Loucy (cell line): Measurements from ENCODE around the gene ZDHHC13.
A peak's percentile ranks its signal among the peaks of the same experiment; 100 is the strongest.

Source experiments
- H2AFZ ChIP-seq: fragments of 200-600 bp; sonication (generic); 2 replicates; pipeline ENCODE4 v1.6.0; 2016; ENCODE audit warnings: antibody characterized with exemption, mild to moderate bottlenecking, low read length, moderate library complexity
- H3F3A ChIP-seq: fragments of 200-600 bp; 2 replicates; pipeline ENCODE4 v1.6.0; 2016; ENCODE audit warnings: antibody characterized with exemption, low read depth, mild to moderate bottlenecking
- H3K27me3 ChIP-seq: fragments of 200-600 bp; sonication (generic); 2 replicates; pipeline ENCODE4 v1.6.1; 2014; ENCODE audit warnings: low read length, mild to moderate bottlenecking; ENCODE audit not compliant: insufficient read depth, poor library complexity, severe bottlenecking
- H3K36me3 ChIP-seq: fragments of 200-600 bp; sonication (generic); 2 replicates; pipeline ENCODE4 v1.6.1; 2016; ENCODE audit warnings: low read length; ENCODE audit not compliant: insufficient read depth
- H3K4me1 ChIP-seq: fragments of 200-600 bp; sonication (generic); 2 replicates; pipeline ENCODE4 v1.5.1; 2014; ENCODE audit warnings: low read length, mild to moderate bottlenecking; ENCODE audit not compliant: insufficient read depth, poor library complexity, severe bottlenecking
- H3K4me2 ChIP-seq: fragments of 200-600 bp; sonication (generic); 2 replicates; pipeline ENCODE4 v1.6.0; 2014; ENCODE audit warnings: antibody characterized with exemption, low read length, low read depth, mild to moderate bottlenecking; ENCODE audit not compliant: poor library complexity, severe bottlenecking
- H3K4me3 ChIP-seq: fragments of 200-600 bp; sonication (generic); 2 replicates; pipeline ENCODE4 v1.5.1; 2014; ENCODE audit warnings: low read length, mild to moderate bottlenecking, mixed read lengths; ENCODE audit not compliant: poor library complexity, severe bottlenecking
- H3K79me2 ChIP-seq: fragments of 200-600 bp; sonication (generic); 2 replicates; pipeline ENCODE4 v1.6.1; 2014; ENCODE audit warnings: low read length; ENCODE audit not compliant: insufficient read depth
- H3K9ac ChIP-seq: fragments of 200-600 bp; sonication (generic); 2 replicates; pipeline ENCODE4 v1.6.0; 2014; ENCODE audit warnings: mild to moderate bottlenecking, low read depth, low read length, moderate library complexity; ENCODE audit not compliant: poor library complexity, severe bottlenecking
- H3K9me2 ChIP-seq: fragments of 200-600 bp; sonication (generic); replicated peaks from 2 replicates; pipeline ENCODE4 v1.6.1; 2016; ENCODE audit warnings: low read depth, low read length, mixed read lengths
- H3K9me3 ChIP-seq: fragments of 200-600 bp; sonication (generic); 2 replicates; pipeline ENCODE4 v1.6.1; 2014; ENCODE audit warnings: mild to moderate bottlenecking, antibody characterized with exemption, low read length, low read depth; ENCODE audit not compliant: insufficient read depth
- H4K20me1 ChIP-seq: fragments of 200-600 bp; sonication (generic); 2 replicates; pipeline ENCODE4 v1.6.0; 2014; ENCODE audit warnings: antibody characterized with exemption, low read length, mild to moderate bottlenecking; ENCODE audit not compliant: insufficient read depth, poor library complexity, severe bottlenecking
- CTCF ChIP-seq: fragments of 200-600 bp; sonication (generic); conservative IDR thresholded peaks from 2 replicates; pipeline ENCODE4 v1.5.1; 2014; ENCODE audit warnings: mild to moderate bottlenecking, antibody characterized with exemption, low read length
- EZH2phosphoT487 ChIP-seq: fragments of 200-600 bp; IDR thresholded peaks from 2 replicates; pipeline ENCODE4 v1.6.1; 2018; ENCODE audit warnings: antibody characterized with exemption, mild to moderate bottlenecking, moderate library complexity, borderline replicate concordance

ZDHHC13 gene

GRCh38 chr11:19116276-19116970 is 545 bp upstream of the ZDHHC13 start:
- Histone ChIP-seq H3K4me2 (peak overlapping the region; percentile 85), H3F3A (peaks cover 6% of the 10 kb centered on the region; the same call in 1 of the 2 replicates), H2AFZ (peak overlapping the region; percentile 91), H3K27me3 (no peaks in the 10 kb centered on the region), H3K9me3 (no peaks in the 10 kb centered on the region), H3K4me3 (peak overlapping the region; percentile 91), H3K79me2 (peaks cover 44% of the 10 kb centered on the region), H3K9ac (peak overlapping the region; percentile 90), H3K36me3 (no peaks in the 10 kb centered on the region), H4K20me1 (peaks cover 37% of the 10 kb centered on the region), H3K4me1 (peaks cover 45% of the 10 kb centered on the region), H3K9me2 (no peaks in the 10 kb centered on the region)
- no peak for TF ChIP-seq EZH2phosphoT487
- TF ChIP-seq CTCF: no peak

DNA sequence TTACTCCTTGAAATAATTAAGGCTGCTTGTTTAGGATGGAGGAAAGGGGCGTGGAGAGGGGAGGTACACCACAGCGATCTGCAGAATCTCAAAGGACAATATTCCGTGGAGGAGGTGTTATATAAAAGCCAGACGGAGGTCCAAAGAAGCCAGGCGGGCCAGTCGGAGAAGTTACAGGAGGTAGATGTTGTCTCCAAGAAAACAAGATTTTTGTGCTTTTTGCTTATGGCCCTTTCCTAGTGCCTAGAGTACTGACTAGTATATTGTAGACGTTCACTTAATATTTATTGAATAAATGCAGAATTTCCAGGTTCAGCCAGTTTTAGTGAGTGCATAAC is 761 bp downstream of the ZDHHC13 start:
- peak overlapping the region; percentile 85 for H3K4me2 ChIP-seq
- H3K4me3 ChIP-seq: peak overlapping the region; percentile 91
- peaks cover 52% of the 10 kb centered on the region for H3K79me2 ChIP-seq
- H2AFZ ChIP-seq: peak overlapping the region; percentile 88; the same call in 1 of the 2 replicates
- no peaks in the 10 kb centered on the region for H3K9me3 ChIP-seq
- H3K9me2 ChIP-seq: no peaks in the 10 kb centered on the region
- peaks cover 45% of the 10 kb centered on the region for H4K20me1 ChIP-seq
- H3F3A ChIP-seq: peaks cover 6% of the 10 kb centered on the region; the same call in 1 of the 2 replicates
- no peaks in the 10 kb centered on the region for H3K27me3 ChIP-seq
- peak overlapping the region; percentile 90 for H3K9ac ChIP-seq
- TF ChIP-seq EZH2phosphoT487 (no peak), CTCF (no peak)
- peaks cover 55% of the 10 kb centered on the region for H3K4me1 ChIP-seq
- no peaks in the 10 kb centered on the region for H3K36me3 ChIP-seq

DNA sequence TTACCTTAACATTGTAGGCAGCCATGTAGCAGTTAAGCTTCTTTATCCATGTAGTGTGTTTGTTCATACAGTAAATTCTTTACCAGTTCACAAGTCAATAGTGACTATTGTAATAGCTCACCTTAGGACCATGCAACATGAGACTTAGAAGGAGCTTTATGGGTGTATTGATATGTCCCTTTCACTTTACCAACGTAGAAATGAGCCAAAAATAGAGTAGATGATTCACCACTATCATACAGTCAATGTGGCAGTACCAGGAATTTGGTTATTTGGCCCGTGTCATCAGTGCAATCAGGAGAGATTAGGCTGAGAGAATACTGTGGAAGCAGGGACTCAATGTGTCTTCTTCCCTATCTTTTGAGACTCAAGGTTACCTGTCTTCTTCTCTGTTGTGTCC is 4.7 kb downstream of the ZDHHC13 start:
- TF ChIP-seq EZH2phosphoT487 (no peak), CTCF (no peak)
- Histone ChIP-seq H3K4me2 (peak overlapping the region; percentile 85), H3K79me2 (peaks cover 69% of the 10 kb centered on the region)

More for the DNA sequence above, 4.7 kb downstream of the ZDHHC13 start:
- Histone ChIP-seq H2AFZ (no peak overlapping the region), H3K4me1 (peaks cover 60% of the 10 kb centered on the region), H3K27me3 (no peaks in the 10 kb centered on the region), H3K4me3 (peak overlapping the region; percentile 38), H3K9me2 (no peaks in the 10 kb centered on the region), H4K20me1 (peaks cover 54% of the 10 kb centered on the region), H3F3A (peaks cover 3% of the 10 kb centered on the region; the same call in 1 of the 2 replicates), H3K36me3 (peaks cover 8% of the 10 kb centered on the region; the same call in 1 of the 2 replicates), H3K9me3 (no peaks in the 10 kb centered on the region), H3K9ac (no peak overlapping the region)
